ENCODE data around the gene LY6G5C.

DNA sequence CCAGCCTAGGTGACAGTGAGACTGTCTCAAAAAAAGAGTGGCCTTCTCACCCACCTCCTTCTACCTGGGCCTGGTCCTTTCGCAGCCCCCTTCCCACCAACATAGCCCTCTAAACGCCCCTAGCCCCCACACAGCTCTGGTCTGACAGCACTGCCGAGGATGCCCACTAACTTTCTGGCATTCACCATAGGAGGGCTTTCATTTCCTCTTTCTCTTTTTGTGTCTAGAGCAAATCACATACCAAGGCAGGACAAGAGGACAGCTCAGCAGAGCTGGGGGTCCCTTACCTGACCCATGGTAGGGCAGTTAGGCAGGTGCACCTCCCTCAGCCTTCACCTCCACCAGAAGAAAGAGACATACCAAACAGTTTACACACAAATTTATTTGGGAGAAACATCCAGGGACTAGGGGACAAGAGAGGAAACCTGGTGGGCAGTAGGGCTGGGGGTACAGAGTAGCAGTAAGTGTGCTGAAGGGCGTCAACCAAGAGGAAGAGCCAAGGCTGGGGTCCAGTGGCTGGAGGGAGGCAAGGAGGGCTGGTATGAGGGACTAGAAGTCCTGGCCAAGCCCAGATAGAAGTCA lies 4.5 kb downstream of the LY6G5C start:
- TF ChIP-seq, protein P1, sequence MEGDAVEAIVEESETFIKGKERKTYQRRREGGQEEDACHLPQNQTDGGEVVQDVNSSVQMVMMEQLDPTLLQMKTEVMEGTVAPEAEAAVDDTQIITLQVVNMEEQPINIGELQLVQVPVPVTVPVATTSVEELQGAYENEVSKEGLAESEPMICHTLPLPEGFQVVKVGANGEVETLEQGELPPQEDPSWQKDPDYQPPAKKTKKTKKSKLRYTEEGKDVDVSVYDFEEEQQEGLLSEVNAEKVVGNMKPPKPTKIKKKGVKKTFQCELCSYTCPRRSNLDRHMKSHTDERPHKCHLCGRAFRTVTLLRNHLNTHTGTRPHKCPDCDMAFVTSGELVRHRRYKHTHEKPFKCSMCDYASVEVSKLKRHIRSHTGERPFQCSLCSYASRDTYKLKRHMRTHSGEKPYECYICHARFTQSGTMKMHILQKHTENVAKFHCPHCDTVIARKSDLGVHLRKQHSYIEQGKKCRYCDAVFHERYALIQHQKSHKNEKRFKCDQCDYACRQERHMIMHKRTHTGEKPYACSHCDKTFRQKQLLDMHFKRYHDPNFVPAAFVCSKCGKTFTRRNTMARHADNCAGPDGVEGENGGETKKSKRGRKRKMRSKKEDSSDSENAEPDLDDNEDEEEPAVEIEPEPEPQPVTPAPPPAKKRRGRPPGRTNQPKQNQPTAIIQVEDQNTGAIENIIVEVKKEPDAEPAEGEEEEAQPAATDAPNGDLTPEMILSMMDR (IDR thresholded peaks at IDR 0.05; ENCODE audit: low read depth, low read length): no peak
- TF ChIP-seq POLR2A (IDR thresholded peaks at IDR 0.05; ENCODE audit: extremely low read depth, insufficient read length): no peak
- TF ChIP-seq MYC (IDR thresholded peaks at IDR 0.05; ENCODE audit: low read depth, low read length): no peak
- TF ChIP-seq, protein P2, sequence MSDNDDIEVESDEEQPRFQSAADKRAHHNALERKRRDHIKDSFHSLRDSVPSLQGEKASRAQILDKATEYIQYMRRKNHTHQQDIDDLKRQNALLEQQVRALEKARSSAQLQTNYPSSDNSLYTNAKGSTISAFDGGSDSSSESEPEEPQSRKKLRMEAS (IDR thresholded peaks at IDR 0.05; ENCODE audit: low read depth, low read length): no peak

Data from NB4 (cell line).